Small intestine (tissue), 7 donors: ENCODE measurements around the gene CORO1C. TPM values are rescaled to one million over a fixed set of nuclear protein-coding genes. Genes with fewer than 3 reads are reported as not detected.
"Not testable (repeated sequence)": the region's sequence is repeated elsewhere in the genome, so short reads cannot be mapped to it uniquely, and the experiment has no call there.

Experiments
- DNase-seq, 2 donors: peaks; one replicate each; pipeline versions ENCODE4 v3.0.0 to v3.0.0-alpha.2; 2013
- FAIRE-seq: peaks from 2 replicates; lab custom pipeline; 2012; peaks lifted over from hg19 to GRCh38; lab: Jason Lieb, UNC
- H3K27ac ChIP-seq, 3 donors: one replicate each; pipeline ENCODE4 v1.5.1; 2013; ENCODE audit warnings: low read length in 2 of 3, mild to moderate bottlenecking in 2 of 3, control low read depth in 1 of 3, inconsistent platforms in 1 of 3, low read depth in 1 of 3, moderate library complexity in 1 of 3
- H3K27me3 ChIP-seq, 3 donors: one replicate each; pipeline ENCODE4 v1.6.1; 2013; ENCODE audit warnings: low read length in 3 of 3, inconsistent platforms in 1 of 3; ENCODE audit not compliant: control insufficient read depth in 3 of 3, insufficient read depth in 3 of 3
- H3K36me3 ChIP-seq, 3 donors: one replicate each; pipeline ENCODE4 v1.6.1; 2013; ENCODE audit warnings: low read length in 3 of 3, inconsistent platforms in 1 of 3, low read depth in 1 of 3, mild to moderate bottlenecking in 1 of 3, moderate library complexity in 1 of 3; ENCODE audit not compliant: control insufficient read depth in 3 of 3, insufficient read depth in 2 of 3
- H3K4me1 ChIP-seq, 3 donors: one replicate each; pipeline ENCODE4 v1.6.1; 2013; ENCODE audit warnings: low read length in 2 of 3, inconsistent platforms in 1 of 3, low read depth in 1 of 3, mild to moderate bottlenecking in 1 of 3, moderate library complexity in 1 of 3; ENCODE audit not compliant: control insufficient read depth in 3 of 3, insufficient read depth in 2 of 3
- H3K4me3 ChIP-seq, 3 donors: one replicate each; pipeline ENCODE4 v1.5.1; 2013; ENCODE audit warnings: low read length in 3 of 3, control low read depth in 1 of 3, inconsistent platforms in 1 of 3, low read depth in 1 of 3, mild to moderate bottlenecking in 1 of 3, moderate library complexity in 1 of 3
- H3K9me3 ChIP-seq, 2 donors: one replicate each; pipeline ENCODE4 v1.6.1; 2013; ENCODE audit warnings: low read depth in 1 of 2, low read length in 1 of 2; ENCODE audit not compliant: control insufficient read depth in 2 of 2, insufficient read depth in 1 of 2
- WGBS, 3 donors: extraction: QIAGEN DNeasy Blood & Tissue Kit; methylation state at CpG; one replicate each; pipeline ENCODE4 v1.1.7; 2013; 5-methylcytosine and 5-hydroxymethylcytosine counted together
- polyA plus RNA-seq, 4 donors: library from polyadenylated mRNA; stranded (reverse) in 3 of 4; unstranded in 1 of 4; fragments of 200-250 nt in 3 of 4; fragments of 120-200 nt in 1 of 4; gene quantifications; one replicate each; pipeline versions ENCODE4 v1.2.1 to v1.2.3, GENCODE V29; 2013
- donor health status: healthy with polysubstance abuse.
- donor health status: control.
- donor health status: control.
- donor health status: Bipolar disorder and iron deficiency.
- donor health status: healthy.

Gene CORO1C
- polyA plus RNA-seq, 4 donors = 22.2 to 59.2 (median 33.0) TPM

GRCh38 chr12:108761226-108761625, 29.9 kb upstream of the CORO1C start:
- no peaks in the 10 kb centered on the region for H3K4me1 ChIP-seq
- no peaks in the 10 kb centered on the region for H3K27me3 ChIP-seq
- H3K27ac ChIP-seq = no peak overlapping the region
- H3K4me3 ChIP-seq = no peak overlapping the region
- FAIRE-seq (no peak), DNase-seq (no peak)
- H3K9me3 ChIP-seq = no peaks in the 10 kb centered on the region
- no peaks in the 10 kb centered on the region for H3K36me3 ChIP-seq
- WGBS, 3 donors = 94 to 96% (median 95%) methylated on average over 11 of the region's 11 CpGs

- H3K36me3 ChIP-seq = no peaks in the 10 kb centered on the region
- no peak overlapping the region for H3K27ac ChIP-seq
- no peaks in the 10 kb centered on the region for H3K27me3 ChIP-seq
- H3K4me3 ChIP-seq = no peak overlapping the region
- FAIRE-seq = no peak
- 79 to 85% (median 85%) methylated on average over 11 of the region's 11 CpGs for WGBS, 3 donors
- no peak for DNase-seq
- no peaks in the 10 kb centered on the region for H3K4me1 ChIP-seq
- no peaks in the 10 kb centered on the region for H3K9me3 ChIP-seq
Measured at GRCh38 chr12:108759924-108760323, 28.6 kb upstream of the CORO1C start.

- Histone ChIP-seq H3K4me1 (no peaks in the 10 kb centered on the region), H3K27ac (no peak overlapping the region), H3K9me3 (no peaks in the 10 kb centered on the region), H3K4me3 (no peak overlapping the region), H3K27me3 (no peaks in the 10 kb centered on the region), H3K36me3 (no peaks in the 10 kb centered on the region)
- DNase-seq = no peak
- WGBS, 3 donors = 83 to 95% (median 83%) methylated on average over 2 of the region's 2 CpGs
- no peak for FAIRE-seq
Measured at GRCh38 chr12:108757856-108758255, 26.5 kb upstream of the CORO1C start.

GRCh38 chr12:108756421-108756820, 25.1 kb upstream of the CORO1C start:
- 89 to 95% (median 94%) methylated on average over 6 of the region's 6 CpGs for WGBS, 3 donors
- no peaks in the 10 kb centered on the region for H3K4me1 ChIP-seq
- no peak for DNase-seq
- H3K36me3 ChIP-seq = no peaks in the 10 kb centered on the region
- no peak for FAIRE-seq
- no peaks in the 10 kb centered on the region for H3K9me3 ChIP-seq
- no peak overlapping the region for H3K4me3 ChIP-seq
- H3K27me3 ChIP-seq = no peaks in the 10 kb centered on the region
- H3K27ac ChIP-seq = no peak overlapping the region

GRCh38 chr12:108755481-108755880, 24.2 kb upstream of the CORO1C start:
- H3K4me3 ChIP-seq = no peak overlapping the region
- no peaks in the 10 kb centered on the region for H3K9me3 ChIP-seq
- no peak for DNase-seq
- H3K27ac ChIP-seq = no peak overlapping the region
- H3K36me3 ChIP-seq = no peaks in the 10 kb centered on the region
- H3K4me1 ChIP-seq = peaks cover 0 to 3% (median 0%) of the 10 kb centered on the region in 3 donors
- WGBS, 3 donors = 88 to 91% (median 90%) methylated on average over 2 of the region's 2 CpGs
- H3K27me3 ChIP-seq = no peaks in the 10 kb centered on the region
- no peak for FAIRE-seq

- no peaks in the 10 kb centered on the region for H3K36me3 ChIP-seq
- H3K4me3 ChIP-seq = no peak overlapping the region
- H3K27me3 ChIP-seq = no peaks in the 10 kb centered on the region
- H3K4me1 ChIP-seq = peaks cover 0 to 3% (median 0%) of the 10 kb centered on the region in 3 donors
- DNase-seq (no peak), FAIRE-seq (no peak)
- 78 to 84% (median 83%) methylated on average over 6 of the region's 6 CpGs for WGBS, 3 donors
- no peaks in the 10 kb centered on the region for H3K9me3 ChIP-seq
- H3K27ac ChIP-seq = no peak overlapping the region
Measured at GRCh38 chr12:108753976-108754375, 22.7 kb upstream of the CORO1C start.

- Histone ChIP-seq H3K9me3 (no peaks in the 10 kb centered on the region), H3K27me3 (no peaks in the 10 kb centered on the region), H3K4me3 (no peak overlapping the region), H3K4me1 (peaks cover 0 to 3% (median 0%) of the 10 kb centered on the region in 3 donors), H3K36me3 (no peaks in the 10 kb centered on the region), H3K27ac (peak overlapping the region in 1 of 3 donors; percentile 69)
- FAIRE-seq = no peak
- peak; percentile 16 to 29 for DNase-seq
- 75 to 84% (median 83%) methylated on average over 1 of the region's 1 CpG for WGBS, 3 donors
Measured at GRCh38 chr12:108752387-108752786, 21.1 kb upstream of the CORO1C start.

GRCh38 chr12:108751821-108752220, 20.5 kb upstream of the CORO1C start:
- no peak for FAIRE-seq

GRCh38 chr12:108751003-108751402, 19.7 kb upstream of the CORO1C start:
- peak overlapping the region in 1 of 3 donors; percentile 30 for H3K27ac ChIP-seq
- not testable (repeated sequence) for H3K27me3 ChIP-seq, H3K4me3 ChIP-seq, H3K4me1 ChIP-seq, H3K36me3 ChIP-seq, DNase-seq, H3K9me3 ChIP-seq, FAIRE-seq
- 78 to 92% (median 86%) methylated on average over 4 of the region's 4 CpGs for WGBS, 3 donors

More at GRCh38 chr12:108751821-108752220, 20.5 kb upstream of the CORO1C start:
- Histone ChIP-seq H3K9me3 (no peaks in the 10 kb centered on the region), H3K27me3 (no peaks in the 10 kb centered on the region), H3K4me1 (peaks cover 0 to 3% (median 0%) of the 10 kb centered on the region in 3 donors), H3K36me3 (no peaks in the 10 kb centered on the region), H3K27ac (peak overlapping the region in 2 of 3 donors; percentile 11 to 69), H3K4me3 (no peak overlapping the region)
- no peak for DNase-seq
- WGBS, 3 donors = 61 to 88% (median 77%) methylated on average over 4 of the region's 4 CpGs
